DOHH2 (cell line): ENCODE data around the gene VHLL.

Source experiments
- CTCF ChIP-seq: fragments of 200-600 bp; sonication (generic); IDR thresholded peaks from one replicate; pipeline ENCODE4 v1.5.1; 2014; ENCODE audit warnings: antibody characterized with exemption, mild to moderate bottlenecking, low read depth, low read length; ENCODE audit not compliant: poor library complexity, severe bottlenecking
- EZH2phosphoT487 ChIP-seq: fragments of 200-600 bp; sonication (generic); IDR thresholded peaks from 2 replicates; pipeline ENCODE4 v1.6.1; 2017; ENCODE audit warnings: borderline replicate concordance, mild to moderate bottlenecking, antibody characterized with exemption, low read length, moderate library complexity, mixed read lengths

- TF ChIP-seq CTCF (no peak), EZH2phosphoT487 (no peak)
Observed at GRCh38 chr1:156344409-156344808, 45.3 kb upstream of the VHLL start.
